Fibroblast of mammary gland (primary cell): ENCODE measurements around the gene CDH13.

Experiments
- DNase-seq: peaks from one replicate; pipeline ENCODE4 v3.0.0-alpha.2; 2010; ENCODE audit warnings: low read depth
- H3K4me3 ChIP-seq: 2 replicates; pipeline ENCODE4 v1.5.1; 2011; ENCODE audit warnings: low read depth, mild to moderate bottlenecking, low read length, moderate library complexity; ENCODE audit not compliant: control insufficient read depth
- CTCF ChIP-seq: conservative IDR thresholded peaks from 2 replicates; pipeline ENCODE4 v1.5.1; 2011; ENCODE audit warnings: low read depth, low read length, inconsistent platforms; ENCODE audit not compliant: control insufficient read depth, insufficient read depth

Gene CDH13

GRCh38 chr16:83219285-83219684, 592.5 kb downstream of the CDH13 start:
- no peak for DNase-seq
- no peak for TF ChIP-seq CTCF
- H3K4me3 ChIP-seq, result no peak overlapping the region

GRCh38 chr16:83220066-83220465, 593.3 kb downstream of the CDH13 start:
- no peak for TF ChIP-seq CTCF
- no peak for DNase-seq
- H3K4me3 ChIP-seq, result no peak overlapping the region

GRCh38 chr16:83224642-83225041, 597.9 kb downstream of the CDH13 start:
- DNase-seq, result no peak
- TF ChIP-seq CTCF, result no peak
- H3K4me3 ChIP-seq, result no peak overlapping the region

- DNase-seq, result no peak
- TF ChIP-seq CTCF, result no peak
- no peak overlapping the region for H3K4me3 ChIP-seq
These were observed 600.6 kb downstream of the CDH13 start for GRCh38 chr16:83227336-83227735.

- no peak for DNase-seq
- no peak overlapping the region for H3K4me3 ChIP-seq
- no peak for TF ChIP-seq CTCF
These were observed 605.0 kb downstream of the CDH13 start for GRCh38 chr16:83231729-83232128.

- no peak for TF ChIP-seq CTCF
- DNase-seq, result peak; percentile 46
- no peak overlapping the region for H3K4me3 ChIP-seq
These were observed 606.4 kb downstream of the CDH13 start for GRCh38 chr16:83233153-83233552.
